Choroid plexus epithelial cell (primary cell): ENCODE data around the gene OR51B2.

Source experiments
- DNase-seq: peaks from one replicate; pipeline ENCODE4 v3.0.0-alpha.2; 2010; ENCODE audit warnings: low read depth
- H3K4me3 ChIP-seq: 2 replicates; pipeline ENCODE4 v1.5.1; 2011; ENCODE audit warnings: low read depth, mild to moderate bottlenecking, control low read depth, low read length, moderate library complexity
- CTCF ChIP-seq: conservative IDR thresholded peaks from 2 replicates; pipeline ENCODE4 v1.5.1; 2011; ENCODE audit warnings: low read depth, mild to moderate bottlenecking, control low read depth, inconsistent platforms, low read length, moderate library complexity

Gene OR51B2

GRCh38 chr11:5310423-5310822 lies 13.7 kb downstream of the OR51B2 start:
- no peak for DNase-seq
- TF ChIP-seq CTCF: no peak
- H3K4me3 ChIP-seq: no peak overlapping the region

GRCh38 chr11:5307256-5308019 lies 16.7 kb downstream of the OR51B2 start:
- H3K4me3 ChIP-seq: no peak overlapping the region
- DNase-seq: no peak
- no peak for TF ChIP-seq CTCF

- H3K4me3 ChIP-seq: no peak overlapping the region
- no peak for TF ChIP-seq CTCF
- DNase-seq: no peak
These were observed 20.1 kb downstream of the OR51B2 start for GRCh38 chr11:5304046-5304445.

- no peak overlapping the region for H3K4me3 ChIP-seq
- TF ChIP-seq CTCF: no peak
- DNase-seq: no peak
These were observed 20.5 kb downstream of the OR51B2 start for GRCh38 chr11:5303626-5304025.

- DNase-seq: no peak
- TF ChIP-seq CTCF: no peak
These were observed 22.3 kb downstream of the OR51B2 start, which contains the start of gene OR51B4 for GRCh38 chr11:5301846-5302245. TSS of gene OR51B4 (minus strand) at chr11:5301946. CDS start at chr11:5301946, 0 bp downstream.

GRCh38 chr11:5300251-5300650 lies 23.8 kb downstream of the OR51B2 start:
- no peak for DNase-seq
- no peak for TF ChIP-seq CTCF
- H3K4me3 ChIP-seq: no peak overlapping the region

More at GRCh38 chr11:5301846-5302245, 22.3 kb downstream of the OR51B2 start, which contains the start of gene OR51B4:
- H3K4me3 ChIP-seq: no peak within 1 kb of the TSS

- no peak for TF ChIP-seq CTCF
- DNase-seq: no peak
These were observed 25.6 kb downstream of the OR51B2 start for GRCh38 chr11:5298451-5298850.

More at GRCh38 chr11:5298451-5298850, 25.6 kb downstream of the OR51B2 start:
- H3K4me3 ChIP-seq: no peak overlapping the region
